ENCODE data around the gene WFIKKN2. TPM values are rescaled to one million over a fixed set of nuclear protein-coding genes. Genes with fewer than 3 reads are reported as not detected.

The WFIKKN2 gene
- total and polyA plus RNA-seq, 2 of the 8 experiments (the other 6 are each of a cell fraction or from before 2014, with no cell fraction given) = 0.07 to 0.30 TPM

DNA sequence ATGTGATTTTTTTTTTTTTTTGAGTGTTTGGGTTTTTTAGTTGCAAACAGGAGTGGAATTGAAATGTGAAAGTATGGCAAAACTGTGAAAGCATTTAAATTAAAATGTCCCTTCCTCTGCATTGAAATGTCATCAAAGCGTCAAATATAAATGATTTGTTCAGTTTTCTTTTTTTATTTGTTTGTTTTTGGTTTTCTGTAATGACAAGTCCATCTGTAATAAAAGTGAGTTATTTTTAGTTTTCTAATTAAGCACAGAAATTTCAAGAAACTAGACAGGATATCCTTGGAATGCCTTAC is 32.7 kb downstream of the WFIKKN2 start (continued):
- TF ChIP-seq USF2 (IDR thresholded peaks at IDR 0.05; ENCODE audit: low read length) (no peak), POLR2A (IDR thresholded peaks at IDR 0.05; ENCODE audit: control extremely low read depth in 1 of 2, low read depth in 2 of 2, low read length in 2 of 2) (no peak), CEBPB (IDR thresholded peaks at IDR 0.05; ENCODE audit: low read depth, low read length) (no peak), POU5F1 (IDR thresholded peaks at IDR 0.05; ENCODE audit: low read depth, low read length) (no peak), SP2 (IDR thresholded peaks at IDR 0.05; ENCODE audit: low read length) (no peak), NANOG (IDR thresholded peaks at IDR 0.05; ENCODE audit: insufficient read depth, low read depth, low read length, poor library complexity, severe bottlenecking) (no peak), MAFK (IDR thresholded peaks at IDR 0.05; ENCODE audit: low read depth, low read length) (no peak)

Data from H1 (cell line).